Measurements from ENCODE around the gene SNRNP27. TPM values are rescaled to one million over a fixed set of nuclear protein-coding genes. Genes with fewer than 3 reads are reported as not detected.

The SNRNP27 gene
- total RNA-seq, 1 donor from 2014 or later, result 88.6 TPM

GRCh38 chr2:69954084-69954483, 60.3 kb downstream of the SNRNP27 start:
- DNase-seq (ENCODE audit: low read depth), result no peak
- H3K4me3 ChIP-seq (ENCODE audit: low read depth, low read length), result no peak overlapping the region
- no peak for TF ChIP-seq CTCF (conservative IDR thresholded peaks at IDR 0.05; ENCODE audit: low read depth, low read length)

Other genes starting within 250 kb of the SNRNP27 start
- gene ANXA4, start 151.8 kb upstream of the SNRNP27 start, total RNA-seq, result 51.4 and 61.2 TPM in 2 replicates
- gene GMCL1, start 64.3 kb upstream of the SNRNP27 start, total RNA-seq, result 8.7 and 9.8 TPM in 2 replicates
- gene MXD1, start 21.2 kb downstream of the SNRNP27 start, total RNA-seq, result 2.2 and 3.4 TPM in 2 replicates
- gene ASPRV1, start 67.7 kb downstream of the SNRNP27 start, total RNA-seq, result 0.14 and 0.69 TPM in 2 replicates
- gene PCBP1, start 193.5 kb downstream of the SNRNP27 start, total RNA-seq, result 73.6 and 100 TPM in 2 replicates